Measurements from ENCODE around the gene SCN5A.

SCN5A gene

GRCh38 chr3:38545983-38546382 is 103.5 kb downstream of the SCN5A start:
- TF ChIP-seq CTCF (IDR thresholded peaks at IDR 0.05; ENCODE audit: low read depth, low read length, missing control alignments): no peak
- DNase-seq (ENCODE audit: low read depth): no peak
- H3K4me3 ChIP-seq (ENCODE audit: low read depth, low read length): no peak overlapping the region

GRCh38 chr3:38545550-38545949 is 103.9 kb downstream of the SCN5A start:
- no peak overlapping the region for H3K4me3 ChIP-seq (ENCODE audit: low read depth, low read length)
- DNase-seq (ENCODE audit: low read depth): no peak
- no peak for TF ChIP-seq CTCF (IDR thresholded peaks at IDR 0.05; ENCODE audit: low read depth, low read length, missing control alignments)

GRCh38 chr3:38544926-38545325 is 104.6 kb downstream of the SCN5A start:
- H3K4me3 ChIP-seq (ENCODE audit: low read depth, low read length): no peak overlapping the region
- TF ChIP-seq CTCF (IDR thresholded peaks at IDR 0.05; ENCODE audit: low read depth, low read length, missing control alignments): no peak
- no peak for DNase-seq (ENCODE audit: low read depth)

DNA sequence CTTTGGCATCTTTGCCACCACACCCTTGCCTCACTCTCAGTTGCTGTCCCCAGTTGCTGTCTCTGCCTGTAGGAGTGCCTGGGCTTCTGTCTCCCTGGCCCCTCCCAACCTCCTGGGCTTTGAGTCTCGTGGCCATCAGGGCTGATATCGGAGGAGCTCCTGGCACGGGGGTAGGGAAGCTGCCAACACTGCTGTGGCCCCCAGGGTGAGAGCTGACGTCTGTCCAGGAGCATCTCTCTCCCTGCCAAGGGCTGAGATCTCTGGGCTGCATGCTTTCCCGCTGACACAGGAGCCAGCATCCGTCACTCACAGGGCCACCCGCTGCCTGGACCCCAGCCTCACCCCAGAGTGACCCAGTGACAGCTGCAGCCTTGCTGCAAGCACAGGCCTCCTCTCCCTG is 105.9 kb downstream of the SCN5A start:
- H3K4me3 ChIP-seq (ENCODE audit: low read depth, low read length): no peak overlapping the region
- DNase-seq (ENCODE audit: low read depth): no peak
- no peak for TF ChIP-seq CTCF (IDR thresholded peaks at IDR 0.05; ENCODE audit: low read depth, low read length, missing control alignments)

DNA sequence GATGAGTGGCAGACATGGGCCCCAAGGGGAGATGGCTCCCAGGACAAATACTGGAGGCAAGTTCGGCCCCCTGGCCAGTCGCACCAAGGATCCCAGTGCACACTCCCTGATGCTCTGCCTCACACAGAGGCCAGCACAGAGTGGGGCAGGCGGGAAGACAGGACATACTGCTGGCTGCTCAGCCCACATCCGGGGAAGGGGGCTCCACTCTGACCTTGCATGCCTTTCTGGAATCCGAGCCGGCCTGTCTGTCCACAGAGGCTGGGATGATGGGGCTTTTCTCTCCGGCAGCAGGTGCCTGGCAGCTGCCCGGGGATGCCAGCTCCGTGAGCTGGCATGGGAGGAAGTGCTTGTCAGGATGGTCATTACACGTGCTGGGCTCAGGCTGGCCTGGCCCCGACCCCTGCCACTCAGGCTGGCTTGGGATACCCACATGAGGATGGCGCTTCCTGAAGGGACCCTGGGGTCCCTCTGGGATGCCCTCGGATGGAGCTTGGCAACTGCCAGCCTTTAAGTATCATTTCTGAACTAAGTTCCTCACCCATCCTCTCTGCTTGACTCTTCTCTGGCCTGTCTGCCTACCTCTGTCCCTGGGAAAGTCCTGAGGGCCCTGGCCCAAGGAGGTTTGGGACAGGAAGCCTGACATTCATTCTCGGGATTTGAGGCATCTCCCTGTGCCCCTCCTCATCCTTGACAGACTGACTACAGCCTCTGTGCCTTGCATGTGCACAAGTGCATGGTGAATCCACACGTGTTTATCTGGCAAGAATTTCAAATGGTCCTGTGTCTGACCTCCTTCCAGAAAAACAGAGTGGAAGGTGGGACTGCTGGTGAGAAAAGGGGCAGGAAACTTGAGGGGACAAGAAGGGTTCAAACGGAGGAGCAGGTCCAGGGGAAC is 106.8 kb downstream of the SCN5A start:
- H3K4me3 ChIP-seq (ENCODE audit: low read depth, low read length): no peak overlapping the region
- TF ChIP-seq CTCF (IDR thresholded peaks at IDR 0.05; ENCODE audit: low read depth, low read length, missing control alignments): no peak
- no peak for DNase-seq (ENCODE audit: low read depth)

DNA sequence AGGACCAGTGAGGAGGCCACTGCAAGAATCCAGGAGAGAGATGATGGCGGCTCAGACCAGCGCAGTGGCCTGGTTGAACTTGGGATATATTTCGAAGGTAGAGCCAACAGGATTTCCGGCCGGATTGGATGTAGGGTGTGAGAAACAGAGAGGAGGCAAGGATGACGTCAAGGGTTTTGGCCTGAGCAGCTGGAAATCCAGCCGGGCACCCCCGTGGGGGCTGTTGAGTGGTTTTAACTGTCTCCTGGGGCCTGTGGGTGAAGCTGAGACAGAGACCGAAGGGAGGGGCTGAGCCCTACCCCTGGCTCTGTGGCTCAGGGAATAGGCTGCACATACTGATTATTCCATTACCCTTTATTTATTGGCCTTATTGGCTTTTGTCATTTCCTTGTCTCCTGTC is 107.7 kb downstream of the SCN5A start:
- TF ChIP-seq CTCF (IDR thresholded peaks at IDR 0.05; ENCODE audit: low read depth, low read length, missing control alignments): no peak
- DNase-seq (ENCODE audit: low read depth): no peak
- no peak overlapping the region for H3K4me3 ChIP-seq (ENCODE audit: low read depth, low read length)
